Parathyroid adenoma (tissue), 2 donors: Measurements from ENCODE around the gene CDC42.

ENCODE experiments used
- H2AFZ ChIP-seq: fragments of 300-600 bp; sonication (generic); one replicate; pipeline ENCODE4 v1.7.0; 2017; ENCODE audit warnings: antibody characterized with exemption, mild to moderate bottlenecking
- H3K27ac ChIP-seq: fragments of 300-600 bp; sonication (generic); one replicate; pipeline ENCODE4 v1.7.0; 2017
- H3K27me3 ChIP-seq: fragments of 300-600 bp; sonication (generic); one replicate; pipeline ENCODE4 v1.7.0; 2017; ENCODE audit warnings: low read length; ENCODE audit not compliant: control insufficient read depth, insufficient read depth
- H3K36me3 ChIP-seq: fragments of 300-600 bp; sonication (generic); one replicate; pipeline ENCODE4 v1.7.0; 2017; ENCODE audit warnings: low read length; ENCODE audit not compliant: control insufficient read depth, insufficient read depth
- H3K4me1 ChIP-seq: fragments of 300-600 bp; sonication (generic); one replicate; pipeline ENCODE4 v1.7.0; 2017; ENCODE audit warnings: control low read depth
- H3K4me2 ChIP-seq: fragments of 300-600 bp; sonication (generic); one replicate; pipeline ENCODE4 v1.7.0; 2017; ENCODE audit warnings: low read length
- H3K4me3 ChIP-seq: fragments of 300-600 bp; sonication (generic); one replicate; pipeline ENCODE4 v1.7.0; 2017; ENCODE audit warnings: low read depth, low read length
- H3K79me2 ChIP-seq: fragments of 300-600 bp; sonication (generic); one replicate; pipeline ENCODE4 v1.7.0; 2017; ENCODE audit warnings: control low read depth
- H3K9ac ChIP-seq: fragments of 300-600 bp; sonication (generic); one replicate; pipeline ENCODE4 v1.7.0; 2017; ENCODE audit warnings: mild to moderate bottlenecking
- H3K9me3 ChIP-seq: fragments of 300-600 bp; sonication (generic); one replicate; pipeline ENCODE4 v1.7.0; 2017; ENCODE audit warnings: low read length; ENCODE audit not compliant: control insufficient read depth
- CTCF ChIP-seq: fragments of 300-600 bp; sonication (generic); IDR thresholded peaks from one replicate; pipeline ENCODE4 v1.7.0; 2017; ENCODE audit warnings: antibody characterized with exemption, mild to moderate bottlenecking
- donor health status: primary hyperparathyroidism.

Gene CDC42

DNA sequence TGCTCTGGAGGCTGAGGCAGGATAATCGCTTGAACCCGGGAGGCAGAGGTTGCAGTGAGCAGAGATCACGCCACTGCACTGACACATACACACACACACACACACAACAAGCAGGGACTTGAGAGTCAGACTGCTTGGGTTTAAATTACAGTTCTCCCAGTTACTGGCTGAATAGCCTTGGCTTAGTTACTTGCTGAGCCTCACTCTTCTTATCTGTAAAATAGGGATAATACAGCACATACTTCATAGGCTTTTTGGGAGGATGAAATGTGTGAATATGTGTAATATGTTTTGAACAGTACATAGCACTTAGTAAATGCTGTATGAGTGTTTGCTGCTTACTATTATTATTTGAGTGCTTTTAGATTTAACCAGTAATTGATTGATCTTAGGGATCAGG lies 23.8 kb downstream of the CDC42 start:
- Histone ChIP-seq H3K79me2 (peaks cover 43% of the 10 kb centered on the region), H3K36me3 (no peaks in the 10 kb centered on the region), H3K4me2 (no peak overlapping the region), H3K9ac (no peak overlapping the region), H3K27me3 (no peaks in the 10 kb centered on the region), H3K27ac (no peak overlapping the region), H3K4me3 (no peak overlapping the region), H3K4me1 (no peaks in the 10 kb centered on the region), H2AFZ (no peak overlapping the region), H3K9me3 (no peaks in the 10 kb centered on the region)
- TF ChIP-seq CTCF = no peak

DNA sequence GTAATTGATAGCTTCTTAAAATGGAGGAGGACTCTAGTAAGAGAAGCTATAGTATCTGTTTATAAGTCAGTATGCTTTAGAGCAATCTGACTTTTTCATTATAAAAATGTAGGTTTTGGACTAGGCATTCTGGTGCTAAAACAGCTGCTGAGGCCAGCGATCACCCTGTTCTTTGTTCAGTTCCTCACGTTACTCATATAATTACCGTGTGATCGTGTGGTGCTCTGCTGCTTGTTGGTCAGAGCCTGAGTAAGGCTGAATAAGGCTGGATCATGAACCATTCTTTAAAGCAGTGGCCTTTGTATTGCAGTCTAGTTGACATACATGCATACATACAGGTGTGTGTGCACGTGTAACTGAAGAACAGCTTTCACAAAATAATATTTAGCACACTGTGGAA lies 25.2 kb downstream of the CDC42 start:
- H2AFZ ChIP-seq = no peak overlapping the region
- H3K4me2 ChIP-seq = no peak overlapping the region
- no peaks in the 10 kb centered on the region for H3K27me3 ChIP-seq
- H3K9me3 ChIP-seq = no peaks in the 10 kb centered on the region
- H3K36me3 ChIP-seq = no peaks in the 10 kb centered on the region
- no peak for TF ChIP-seq CTCF
- H3K79me2 ChIP-seq = peaks cover 31% of the 10 kb centered on the region
- H3K9ac ChIP-seq = no peak overlapping the region
- no peak overlapping the region for H3K27ac ChIP-seq
- H3K4me1 ChIP-seq = no peaks in the 10 kb centered on the region
- no peak overlapping the region for H3K4me3 ChIP-seq

DNA sequence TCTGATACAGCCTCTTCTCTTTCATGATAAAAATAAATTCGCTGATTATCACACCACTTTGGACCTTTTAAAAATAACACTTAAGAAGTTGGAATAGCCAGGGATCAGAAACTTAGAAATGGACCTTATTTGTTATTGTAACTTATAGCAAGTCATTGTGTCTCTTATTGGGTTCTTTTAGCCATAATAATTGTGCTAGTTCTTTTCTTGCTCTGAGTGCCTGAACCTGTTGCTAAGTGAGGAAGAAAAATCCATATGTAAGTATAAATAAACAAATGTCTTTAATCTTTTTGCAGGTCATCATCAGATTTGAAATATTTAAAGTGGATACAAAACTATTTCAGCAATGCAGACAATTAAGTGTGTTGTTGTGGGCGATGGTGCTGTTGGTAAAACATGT lies 25.6 kb downstream of the CDC42 start:
- no peaks in the 10 kb centered on the region for H3K27me3 ChIP-seq
- H3K4me2 ChIP-seq = no peak overlapping the region
- no peak for TF ChIP-seq CTCF
- no peak overlapping the region for H3K27ac ChIP-seq
- no peak overlapping the region for H3K9ac ChIP-seq
- no peak overlapping the region for H3K4me3 ChIP-seq
- no peaks in the 10 kb centered on the region for H3K4me1 ChIP-seq
- H3K36me3 ChIP-seq = no peaks in the 10 kb centered on the region
- H3K9me3 ChIP-seq = no peaks in the 10 kb centered on the region
- H3K79me2 ChIP-seq = peaks cover 27% of the 10 kb centered on the region
- no peak overlapping the region for H2AFZ ChIP-seq

DNA sequence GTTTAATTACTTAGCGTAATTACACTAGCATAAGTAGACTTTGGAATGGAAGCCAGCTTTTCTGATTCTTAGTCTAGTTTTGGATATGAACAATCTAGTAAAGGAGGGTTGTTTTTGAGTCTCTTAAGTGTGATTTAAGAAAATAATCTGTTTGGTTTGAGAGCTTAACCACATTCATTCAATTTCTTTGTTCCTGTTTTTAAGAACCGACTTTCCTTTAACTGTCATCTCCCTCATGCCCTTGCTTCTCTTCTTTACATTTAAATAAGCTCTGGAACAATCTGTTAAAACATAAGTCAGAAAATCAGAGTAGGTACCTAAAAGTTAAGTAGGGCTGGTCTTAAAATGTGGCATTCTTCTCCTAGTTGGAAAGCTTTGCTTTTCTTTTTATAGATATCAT lies 27.7 kb downstream of the CDC42 start:
- no peaks in the 10 kb centered on the region for H3K4me1 ChIP-seq
- TF ChIP-seq CTCF = no peak
- H3K4me3 ChIP-seq = no peak overlapping the region
- peaks cover 22% of the 10 kb centered on the region for H3K79me2 ChIP-seq
- no peaks in the 10 kb centered on the region for H3K36me3 ChIP-seq
- H3K9me3 ChIP-seq = no peaks in the 10 kb centered on the region
- no peak overlapping the region for H3K27ac ChIP-seq
- H3K9ac ChIP-seq = no peak overlapping the region
- H3K27me3 ChIP-seq = no peaks in the 10 kb centered on the region
- no peak overlapping the region for H2AFZ ChIP-seq
- H3K4me2 ChIP-seq = no peak overlapping the region

DNA sequence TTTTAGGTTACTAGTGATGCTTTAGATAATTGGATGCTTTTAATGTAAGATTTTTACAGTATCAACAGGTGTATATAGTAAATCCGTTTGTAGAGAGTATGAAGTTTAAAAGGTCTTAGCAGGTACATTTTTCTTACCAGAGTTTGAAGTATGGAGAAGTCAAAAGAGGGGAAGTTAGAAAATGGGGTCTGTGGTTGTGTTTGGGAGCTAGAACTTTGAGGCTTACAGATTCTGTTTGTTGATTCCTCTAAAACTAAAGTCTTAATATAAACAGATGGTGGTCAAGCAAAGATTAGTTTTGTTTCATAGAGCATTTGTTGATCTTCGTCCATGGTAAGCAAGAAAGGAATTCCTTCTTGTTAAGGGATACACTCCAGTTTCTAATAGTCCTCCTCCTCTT lies 35.8 kb downstream of the CDC42 start:
- H3K4me1 ChIP-seq = no peaks in the 10 kb centered on the region
- H2AFZ ChIP-seq = no peak overlapping the region
- no peak overlapping the region for H3K9ac ChIP-seq
- H3K36me3 ChIP-seq = no peaks in the 10 kb centered on the region
- TF ChIP-seq CTCF = no peak
- H3K4me3 ChIP-seq = no peak overlapping the region
- no peak overlapping the region for H3K4me2 ChIP-seq
- H3K27ac ChIP-seq = no peak overlapping the region
- H3K79me2 ChIP-seq = peaks cover 20% of the 10 kb centered on the region
- no peaks in the 10 kb centered on the region for H3K27me3 ChIP-seq
- H3K9me3 ChIP-seq = no peaks in the 10 kb centered on the region
